ENCODE data around the gene LONP1.

- TF ChIP-seq CTCF (IDR thresholded peaks at IDR 0.05; ENCODE audit: borderline replicate concordance, extremely low read depth, low read length, poor library complexity, severe bottlenecking) (no peak), EZH2 (IDR thresholded peaks at IDR 0.05; ENCODE audit: borderline replicate concordance, low read depth, low read length, severe bottlenecking) (no peak)
These were observed 33.8 kb upstream of the LONP1 start for GRCh38 chr19:5753743-5754142.
